Cerebellar cortex (tissue), 1 donor: Measurements from ENCODE around the gene LRRC31.

ENCODE experiments used
- DNase-seq: peaks from one replicate; pipeline ENCODE4 v3.0.0-alpha.2; 2015; ENCODE audit warnings: low spot score

The LRRC31 gene

GRCh38 chr3:169863458-169863899 lies 6.3 kb downstream of the LRRC31 start:
- DNase-seq: peak; percentile 63

- DNase-seq: no peak
Observed at GRCh38 chr3:169861871-169862270, 7.9 kb downstream of the LRRC31 start.

GRCh38 chr3:169857811-169858210 lies 11.9 kb downstream of the LRRC31 start:
- no peak for DNase-seq

GRCh38 chr3:169855514-169855913 lies 14.2 kb downstream of the LRRC31 start:
- no peak for DNase-seq

- DNase-seq: no peak
Observed at GRCh38 chr3:169850618-169851017, 19.1 kb downstream of the LRRC31 start.

GRCh38 chr3:169848741-169849140 lies 21.0 kb downstream of the LRRC31 start:
- no peak for DNase-seq

- no peak for DNase-seq
Observed at GRCh38 chr3:169847896-169848295, 21.8 kb downstream of the LRRC31 start.

GRCh38 chr3:169846458-169847193 lies 23.1 kb downstream of the LRRC31 start:
- no peak for DNase-seq

- no peak for DNase-seq
Observed at GRCh38 chr3:169842960-169843359, 26.8 kb downstream of the LRRC31 start.

GRCh38 chr3:169841171-169841570 lies 28.6 kb downstream of the LRRC31 start:
- DNase-seq: no peak

- DNase-seq: no peak
Observed at GRCh38 chr3:169838511-169839030, 31.2 kb downstream of the LRRC31 start.

GRCh38 chr3:169836942-169837275 lies 32.8 kb downstream of the LRRC31 start:
- DNase-seq: no peak

- no peak for DNase-seq
Observed at GRCh38 chr3:169836078-169836941, 33.4 kb downstream of the LRRC31 start.

- no peak for DNase-seq
Observed at GRCh38 chr3:169835533-169835932, 34.2 kb downstream of the LRRC31 start.

- DNase-seq: no peak
Observed at GRCh38 chr3:169827712-169828111, 42.0 kb downstream of the LRRC31 start.

- DNase-seq: no peak
Observed at GRCh38 chr3:169825316-169825715, 44.4 kb downstream of the LRRC31 start.

GRCh38 chr3:169822983-169823382 lies 46.8 kb downstream of the LRRC31 start:
- no peak for DNase-seq

GRCh38 chr3:169822540-169822939 lies 47.2 kb downstream of the LRRC31 start:
- DNase-seq: no peak

- DNase-seq: no peak
Observed at GRCh38 chr3:169822091-169822490, 47.6 kb downstream of the LRRC31 start.

GRCh38 chr3:169818316-169818715 lies 51.4 kb downstream of the LRRC31 start:
- DNase-seq: no peak

- DNase-seq: no peak
Observed at GRCh38 chr3:169815590-169816150, 54.1 kb downstream of the LRRC31 start.

- DNase-seq: no peak
Observed at GRCh38 chr3:169813757-169814517, 55.8 kb downstream of the LRRC31 start.
